GM10266 (cell line): Measurements from ENCODE around the gene SIK2.

Experiments
- DNase-seq: peaks from one replicate; pipeline ENCODE4 v3.0.0; 2012; ENCODE audit errors: extremely low spot score
- TF ChIP-seq, protein P1 (sequence below): IDR thresholded peaks from 2 replicates; pipeline ENCODE4 v1.5.1; 2012; ENCODE audit warnings: mild to moderate bottlenecking, low read depth; ENCODE audit not compliant: control insufficient read depth, insufficient read depth; ENCODE audit errors: missing control alignments

The SIK2 gene

GRCh38 chr11:111632516-111633220 is 30.4 kb downstream of the SIK2 start:
- TF ChIP-seq, protein P1, sequence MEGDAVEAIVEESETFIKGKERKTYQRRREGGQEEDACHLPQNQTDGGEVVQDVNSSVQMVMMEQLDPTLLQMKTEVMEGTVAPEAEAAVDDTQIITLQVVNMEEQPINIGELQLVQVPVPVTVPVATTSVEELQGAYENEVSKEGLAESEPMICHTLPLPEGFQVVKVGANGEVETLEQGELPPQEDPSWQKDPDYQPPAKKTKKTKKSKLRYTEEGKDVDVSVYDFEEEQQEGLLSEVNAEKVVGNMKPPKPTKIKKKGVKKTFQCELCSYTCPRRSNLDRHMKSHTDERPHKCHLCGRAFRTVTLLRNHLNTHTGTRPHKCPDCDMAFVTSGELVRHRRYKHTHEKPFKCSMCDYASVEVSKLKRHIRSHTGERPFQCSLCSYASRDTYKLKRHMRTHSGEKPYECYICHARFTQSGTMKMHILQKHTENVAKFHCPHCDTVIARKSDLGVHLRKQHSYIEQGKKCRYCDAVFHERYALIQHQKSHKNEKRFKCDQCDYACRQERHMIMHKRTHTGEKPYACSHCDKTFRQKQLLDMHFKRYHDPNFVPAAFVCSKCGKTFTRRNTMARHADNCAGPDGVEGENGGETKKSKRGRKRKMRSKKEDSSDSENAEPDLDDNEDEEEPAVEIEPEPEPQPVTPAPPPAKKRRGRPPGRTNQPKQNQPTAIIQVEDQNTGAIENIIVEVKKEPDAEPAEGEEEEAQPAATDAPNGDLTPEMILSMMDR = no peak
- no peak for DNase-seq

DNA sequence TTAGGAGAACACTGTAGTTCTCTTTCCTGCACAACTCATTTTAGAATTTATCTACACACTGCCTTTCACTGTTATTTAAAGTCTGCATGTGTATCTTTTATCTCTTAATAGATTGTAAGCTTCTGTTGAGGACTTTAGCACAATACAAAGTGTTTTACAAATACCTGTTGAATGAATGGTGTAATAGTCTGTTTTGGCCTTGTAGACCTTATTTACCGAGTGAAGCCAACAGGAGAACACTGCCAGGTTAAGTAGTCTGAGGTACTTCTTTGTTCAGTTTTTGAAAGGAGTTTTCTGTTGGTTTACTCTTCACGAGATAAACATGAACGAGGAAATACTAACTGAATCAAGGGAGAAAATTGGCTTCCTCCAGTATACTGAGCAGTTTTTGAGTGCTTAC is 31.0 kb downstream of the SIK2 start:
- no peak for DNase-seq
- TF ChIP-seq, protein P1 = no peak

DNA sequence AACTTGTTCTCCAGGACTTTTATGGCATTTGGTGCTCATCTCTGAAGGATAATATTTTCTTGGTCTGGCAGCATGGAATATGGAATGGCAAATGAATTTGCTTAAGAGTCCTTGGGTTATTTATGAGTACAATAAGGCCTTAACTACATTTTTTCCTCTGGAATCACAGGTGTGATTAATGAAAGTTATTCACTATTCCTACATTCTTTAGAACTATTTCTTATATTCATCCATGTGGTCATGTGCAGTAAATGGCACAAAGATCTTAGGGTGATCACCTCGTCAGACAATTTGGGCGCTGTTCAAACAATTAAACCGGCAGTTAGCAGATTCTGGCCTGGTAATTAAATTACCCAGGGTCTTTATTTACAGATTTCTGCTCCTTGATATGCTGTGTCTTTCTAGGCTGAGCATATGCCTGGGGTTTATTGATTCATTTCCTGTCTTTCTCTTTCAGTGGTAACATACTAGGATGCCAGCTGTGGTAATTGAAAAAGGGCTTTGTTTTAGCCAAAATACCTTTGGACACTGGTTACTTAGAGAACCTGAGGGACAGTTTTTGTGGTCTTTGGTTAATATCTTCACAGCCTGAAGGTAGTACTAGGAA is 31.6 kb downstream of the SIK2 start:
- TF ChIP-seq, protein P1 = no peak
- DNase-seq = no peak

DNA sequence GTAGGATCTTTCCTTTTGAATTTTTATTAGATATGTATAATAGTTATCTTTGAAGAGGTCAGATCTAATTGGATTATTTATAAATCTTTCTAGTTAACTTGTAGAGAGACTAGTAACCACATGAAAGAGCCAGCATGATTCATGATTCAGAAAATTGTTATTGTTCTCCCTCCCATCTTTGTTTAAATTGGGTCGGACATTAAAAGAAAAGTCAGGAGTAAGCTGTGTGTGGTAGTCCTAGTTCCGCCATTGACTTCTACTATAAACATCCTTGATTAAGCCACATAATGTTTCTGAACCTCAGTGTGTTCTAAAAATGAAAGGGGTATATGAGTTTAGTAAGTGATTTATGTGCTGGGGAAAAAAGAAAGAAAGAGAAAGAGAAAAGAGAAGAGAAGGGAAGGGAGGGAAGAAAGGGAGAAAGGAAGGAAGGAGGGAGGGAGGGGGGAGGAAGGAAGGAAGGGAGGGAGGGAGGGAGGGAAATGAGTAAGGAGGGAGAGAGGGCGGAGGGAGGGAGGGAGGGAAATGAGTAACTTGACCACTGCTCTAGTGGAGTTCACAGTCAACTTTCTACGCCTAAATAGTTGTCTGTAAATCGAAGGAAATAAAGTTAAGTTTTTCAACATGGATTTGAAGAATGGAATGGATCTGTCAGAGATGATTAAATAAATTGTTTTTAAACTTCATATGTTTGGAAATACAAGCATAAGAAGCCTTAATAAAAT is 32.9 kb downstream of the SIK2 start:
- TF ChIP-seq, protein P1 = no peak
- DNase-seq = no peak

DNA sequence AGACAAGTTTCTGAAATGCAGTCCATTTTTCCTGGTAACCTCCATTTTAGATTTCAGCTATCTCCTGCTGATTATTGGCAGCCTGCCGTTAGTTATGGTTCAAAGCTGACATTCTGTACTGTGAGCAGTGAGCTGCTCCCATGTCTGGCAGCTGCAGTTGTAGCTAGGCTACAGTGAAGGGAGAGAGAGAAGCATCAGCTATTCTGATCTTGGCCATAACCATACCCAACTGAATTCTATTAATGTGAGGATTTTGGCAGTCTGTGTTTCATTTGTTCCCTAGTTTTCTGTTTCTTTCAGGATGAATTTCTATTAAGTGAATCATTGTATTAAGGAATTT is 33.4 kb downstream of the SIK2 start:
- TF ChIP-seq, protein P1 = no peak
- DNase-seq = no peak

DNA sequence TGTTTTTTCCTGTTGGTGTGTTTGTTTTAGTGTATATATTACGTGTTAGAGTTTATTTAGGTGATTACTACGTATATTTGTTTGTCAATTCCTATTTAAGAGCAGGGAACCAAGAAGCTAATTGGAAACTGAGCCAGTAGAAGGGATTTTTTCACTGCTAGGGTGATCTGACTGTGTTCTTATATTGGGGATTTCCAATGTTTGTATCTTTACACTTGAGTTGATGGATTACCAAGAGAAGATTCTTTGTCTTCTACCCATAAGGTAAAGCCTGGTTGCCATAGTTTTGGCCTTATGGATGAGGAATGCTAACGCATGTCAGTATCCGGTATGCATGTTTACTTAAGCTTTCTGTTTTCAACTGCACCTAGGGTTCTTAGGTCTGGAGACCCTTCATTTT is 35.6 kb downstream of the SIK2 start:
- peak; percentile 7 for DNase-seq

More for the DNA sequence above, 35.6 kb downstream of the SIK2 start:
- TF ChIP-seq, protein P1 = no peak
